ENCODE data around the gene TBC1D22B. TPM values are rescaled to one million over a fixed set of nuclear protein-coding genes. Genes with fewer than 3 reads are reported as not detected.
A peak's percentile ranks its signal among the peaks of the same experiment; 100 is the strongest.

TBC1D22B gene
- total and polyA plus RNA-seq, 9 of the 15 experiments (the other 6 are each of a cell fraction or from before 2014, with no cell fraction given), result 4.8 to 24.2 (median 13.5) TPM

GRCh38 chr6:37258405-37259105, 983 bp downstream of the TBC1D22B start (continued):
- TF ChIP-seq ZNF407 (IDR thresholded peaks at IDR 0.05; ENCODE audit: low read depth) (no peak), FOXA3 (CRISPR knock-in tag; conservative IDR thresholded peaks at IDR 0.05 in 1 of 2, IDR thresholded peaks at IDR 0.05 in 1 of 2) (peak; percentile 15 to 74; a peak in 1 of 4 replicates), RBM25 (IDR thresholded peaks at IDR 0.05; ENCODE audit: low read depth, low read length, severe bottlenecking) (peak; percentile 35), ZBTB40 (IDR thresholded peaks at IDR 0.05) (peak; percentile 54; the same call in 1 of the 2 replicates), ZBTB40 (CRISPR knock-in tag; IDR thresholded peaks at IDR 0.05) (no peak), PATZ1 (CRISPR knock-in tag; IDR thresholded peaks at IDR 0.05; ENCODE audit: borderline replicate concordance) (no peak), SNIP1 (IDR thresholded peaks at IDR 0.05; ENCODE audit: low read depth) (no peak)
